K562 (cell line): Measurements from ENCODE around the gene PPP1R13L. TPM values are rescaled to one million over a fixed set of nuclear protein-coding genes. Genes with fewer than 3 reads are reported as not detected.

Experiments used
- ARHGAP35 ChIP-seq: fragments of 450-650 bp; IDR thresholded peaks from 2 replicates; pipeline ENCODE4 v1.6.1; 2018; ENCODE audit not compliant: partially characterized antibody
- DLX4 ChIP-seq: fragments of 250-450 bp; sonication (Bioruptor Pico); IDR thresholded peaks from 2 replicates; pipeline ENCODE4 v1.6.1; 2021; ENCODE audit warnings: mild to moderate bottlenecking
- EHMT2 ChIP-seq: fragments of 450-650 bp; IDR thresholded peaks from 2 replicates; pipeline ENCODE4 v1.6.1; 2018; ENCODE audit warnings: antibody characterized with exemption
- FOXP1 ChIP-seq: sonication (generic); formaldehyde crosslinking; IDR thresholded peaks from 2 replicates; pipeline ENCODE4 v1.8.0; 2022; ENCODE audit warnings: mild to moderate bottlenecking, missing genetic modification reagents
- HDAC2 ChIP-seq: fragments of 450-650 bp; IDR thresholded peaks from 2 replicates; pipeline ENCODE4 v1.6.1; 2016; ENCODE audit warnings: mild to moderate bottlenecking
- MBD2 ChIP-seq: sonication (generic); IDR thresholded peaks from 2 replicates; pipeline ENCODE4 v1.6.1; 2016; ENCODE audit warnings: low read depth, borderline replicate concordance
- NBN ChIP-seq: fragments of 450-650 bp; IDR thresholded peaks from 2 replicates; pipeline ENCODE4 v1.6.1; 2016; ENCODE audit warnings: low read depth, mild to moderate bottlenecking
- NR2C1 ChIP-seq, 2 experiments: fragments of 450-650 bp; IDR thresholded peaks; 2 replicates each; pipeline ENCODE4 v1.6.1; 2017; ENCODE audit warnings: mild to moderate bottlenecking in 2 of 2, antibody characterized with exemption in 1 of 2, inconsistent platforms in 1 of 2, missing compliant biosample characterization in 1 of 2, missing genetic modification characterization in 1 of 2
- NR3C1 ChIP-seq: sonication (generic); formaldehyde crosslinking; IDR thresholded peaks from 2 replicates; pipeline ENCODE4 v1.8.1; 2022; ENCODE audit warnings: missing genetic modification reagents
- NRF1 ChIP-seq, 2 experiments: fragments of 450-650 bp; IDR thresholded peaks in 1 of 2; conservative IDR thresholded peaks in 1 of 2; 2 replicates each; pipeline ENCODE4 v1.6.1; 2014; ENCODE audit warnings: mild to moderate bottlenecking in 2 of 2
- NUFIP1 ChIP-seq: fragments of 450-650 bp; IDR thresholded peaks from 2 replicates; pipeline ENCODE4 v1.6.1; 2018; ENCODE audit not compliant: partially characterized antibody
- PCBP2 ChIP-seq: fragments of 200-400 bp; formaldehyde crosslinking; IDR thresholded peaks from 2 replicates; pipeline ENCODE4 v1.6.1; 2018; ENCODE audit warnings: low read length, low read depth, mild to moderate bottlenecking, moderate library complexity; ENCODE audit not compliant: poor library complexity, severe bottlenecking
- PHB2 ChIP-seq: fragments of 450-650 bp; IDR thresholded peaks from 2 replicates; pipeline ENCODE4 v1.6.1; 2017; ENCODE audit warnings: low read depth
- SIN3A ChIP-seq, 2 experiments: fragments of 150-350 bp in 1 of 2; IDR thresholded peaks; 2 replicates each; pipeline ENCODE4 v1.6.1; 2011 to 2016; ENCODE audit warnings: borderline replicate concordance in 2 of 2, low read depth in 2 of 2, low read length in 2 of 2, mild to moderate bottlenecking in 2 of 2, moderate library complexity in 2 of 2; ENCODE audit not compliant: control insufficient read depth in 1 of 2
- USF1 ChIP-seq: sonication (generic); formaldehyde crosslinking; IDR thresholded peaks from 2 replicates; pipeline ENCODE4 v1.9.0; 2022; ENCODE audit warnings: mild to moderate bottlenecking, missing genetic modification reagents
- ZBTB33 ChIP-seq: sonication (generic); formaldehyde crosslinking; IDR thresholded peaks from 2 replicates; pipeline ENCODE4 v1.8.1; 2023; ENCODE audit warnings: mild to moderate bottlenecking, missing genetic modification reagents
- ZHX1 ChIP-seq: fragments of 150-350 bp; conservative IDR thresholded peaks from 2 replicates; pipeline ENCODE4 v1.6.1; 2014; ENCODE audit warnings: low read length
- ZNF639 ChIP-seq, 2 experiments: fragments of 200-800 bp in 1 of 2; sonication (Bioruptor generic) in 1 of 2; sonication (generic) in 1 of 2; formaldehyde crosslinking in 1 of 2; IDR thresholded peaks in 1 of 2; conservative IDR thresholded peaks in 1 of 2; 2 replicates each; pipeline versions ENCODE4 v1.5.0 to v1.6.1; 2016 to 2020; ENCODE audit warnings: missing compliant biosample characterization in 1 of 2, missing genetic modification characterization in 1 of 2, missing genetic modification reagents in 1 of 2
- ZNF766 ChIP-seq: fragments of 200-800 bp; sonication (Bioruptor generic); conservative IDR thresholded peaks from 2 replicates; pipeline ENCODE4 v1.6.1; 2016; ENCODE audit warnings: missing genetic modification characterization, missing compliant biosample characterization
- polyA plus RNA-seq, 8 experiments: library from polyadenylated mRNA; depleted of rRNA in 4 of 8; stranded (reverse) in 5 of 8; unstranded in 3 of 8; fragments of >200 nt; fragmentation: Nextera tagmentation in 2 of 8; fragmentation: Illumina TruSeq in 1 of 8; extraction: Ambion mirVana in 2 of 8; extraction: Trizol in 1 of 8; gene quantifications; 2 replicates each; pipeline versions ENCODE4 v1.2.1 to v1.2.3, GENCODE V29; 2011 to 2014; ENCODE audit warnings: inconsistent platforms in 1 of 8, missing spikeins in 1 of 8
- total RNA-seq, 7 experiments: library from RNA; depleted of rRNA in 6 of 7; stranded (reverse); fragments of >200 nt in 6 of 7; fragmentation: Illumina TruSeq in 2 of 7; extraction: Trizol in 2 of 7; gene quantifications; 2 replicates each; pipeline versions ENCODE4 v1.2.1 to v1.2.3, GENCODE V29; 2011 to 2021; ENCODE audit warnings: low replicate concordance in 1 of 7

The PPP1R13L gene
- total and polyA plus RNA-seq, 9 of the 15 experiments (the other 6 are each of a cell fraction or from before 2014, with no cell fraction given) = 0.32 to 6.7 (median 2.0) TPM

- TF ChIP-seq USF1 (CRISPR knock-in tag) = no peak
- TF ChIP-seq HDAC2 = peak; percentile 94
- TF ChIP-seq ZNF766 (CRISPR knock-in tag) = no peak
- TF ChIP-seq NBN = no peak
- TF ChIP-seq PHB2 = no peak
- no peak for TF ChIP-seq EHMT2
- no peak for TF ChIP-seq MBD2
- TF ChIP-seq NR3C1 (CRISPR knock-in tag) = no peak
- no peak for TF ChIP-seq NUFIP1
- TF ChIP-seq FOXP1 (CRISPR knock-in tag) = no peak
- TF ChIP-seq SIN3A (IDR thresholded peaks at IDR 0.05; ENCODE audit: borderline replicate concordance in 2 of 2, control insufficient read depth in 1 of 2, low read depth in 2 of 2, low read length in 2 of 2) = no peak
- TF ChIP-seq ARHGAP35 = no peak
- TF ChIP-seq DLX4 (CRISPR knock-in tag) = no peak
- no peak for TF ChIP-seq NRF1 (conservative IDR thresholded peaks at IDR 0.05 in 1 of 2, IDR thresholded peaks at IDR 0.05 in 1 of 2)
- TF ChIP-seq NR2C1 (IDR thresholded peaks at IDR 0.05) = no peak
- no peak for TF ChIP-seq NR2C1 (tag; IDR thresholded peaks at IDR 0.05)
- no peak for TF ChIP-seq ZNF639 (CRISPR knock-in tag; conservative IDR thresholded peaks at IDR 0.05 in 1 of 2, IDR thresholded peaks at IDR 0.05 in 1 of 2)
- TF ChIP-seq ZBTB33 (CRISPR knock-in tag) = no peak
- no peak for TF ChIP-seq ZHX1
- TF ChIP-seq PCBP2 = no peak
- TF ChIP-seq, all 486 proteins: peak for 40
These were observed 41.4 kb upstream of the PPP1R13L start (continued) for GRCh38 chr19:45446295-45446694.
